GM18502 (cell line): Measurements from ENCODE around the gene TMEM205.
"Not testable (repeated sequence)": the region's sequence is repeated elsewhere in the genome, so short reads cannot be mapped to it uniquely, and the experiment has no call there.

Experiments
- ATAC-seq: cut with Tn5 transposase; IDR thresholded peaks from one replicate; pipeline ENCODE4 v1.9.1; 2021; ENCODE audit warnings: mild to moderate bottlenecking; ENCODE audit not compliant: unreplicated experiment, poor library complexity

Gene TMEM205

GRCh38 chr19:11346104-11346940 is at the start of gene TMEM205, which contains the start of gene CCDC159:
Gene TMEM205, minus strand, starts transcription at chr19:11346268. Its CDS starts 649 bp downstream, at chr19:11345619.
Gene CCDC159, plus strand, starts transcription at chr19:11346519. Its CDS starts 88 bp downstream, at chr19:11346607.
- peak; percentile 91 for ATAC-seq

DNA sequence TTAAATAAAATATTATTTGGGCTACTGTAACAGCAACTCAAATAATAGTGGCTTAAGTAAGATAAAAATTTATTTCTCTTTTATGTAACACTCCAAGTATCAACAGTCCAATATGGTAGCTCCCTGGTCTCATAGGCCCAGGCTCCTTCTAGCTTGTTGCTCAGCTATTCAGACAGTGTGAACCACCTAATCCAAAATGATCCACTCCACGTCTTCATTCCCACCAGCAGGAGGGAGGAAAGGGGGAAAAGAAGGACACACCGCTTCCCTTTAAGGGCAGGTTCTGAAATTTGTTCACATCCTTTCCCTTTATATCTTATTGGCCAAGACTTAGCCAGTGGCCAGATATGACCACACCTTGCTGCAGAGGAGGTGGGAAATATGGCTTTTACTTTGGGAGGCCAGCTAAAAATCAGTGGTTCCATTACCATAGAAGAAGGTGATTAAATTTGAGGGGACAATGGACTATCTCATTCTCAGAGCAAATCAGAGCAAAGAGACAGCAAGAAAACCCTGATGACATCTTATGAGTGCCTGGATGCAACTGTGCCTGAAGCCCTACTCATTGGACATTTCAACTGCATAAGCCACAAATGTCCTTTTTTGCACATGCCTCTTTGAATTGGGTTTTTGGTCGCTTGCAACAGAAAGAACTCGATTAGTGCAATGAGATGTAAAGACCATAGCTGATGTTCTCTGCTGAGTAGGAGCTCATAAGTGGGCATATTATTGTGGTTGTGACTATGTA is 45.0 kb upstream of the TMEM205 start:
- ATAC-seq = no peak

GRCh38 chr19:11390359-11390758 is 44.3 kb upstream of the TMEM205 start:
- ATAC-seq = no peak

DNA sequence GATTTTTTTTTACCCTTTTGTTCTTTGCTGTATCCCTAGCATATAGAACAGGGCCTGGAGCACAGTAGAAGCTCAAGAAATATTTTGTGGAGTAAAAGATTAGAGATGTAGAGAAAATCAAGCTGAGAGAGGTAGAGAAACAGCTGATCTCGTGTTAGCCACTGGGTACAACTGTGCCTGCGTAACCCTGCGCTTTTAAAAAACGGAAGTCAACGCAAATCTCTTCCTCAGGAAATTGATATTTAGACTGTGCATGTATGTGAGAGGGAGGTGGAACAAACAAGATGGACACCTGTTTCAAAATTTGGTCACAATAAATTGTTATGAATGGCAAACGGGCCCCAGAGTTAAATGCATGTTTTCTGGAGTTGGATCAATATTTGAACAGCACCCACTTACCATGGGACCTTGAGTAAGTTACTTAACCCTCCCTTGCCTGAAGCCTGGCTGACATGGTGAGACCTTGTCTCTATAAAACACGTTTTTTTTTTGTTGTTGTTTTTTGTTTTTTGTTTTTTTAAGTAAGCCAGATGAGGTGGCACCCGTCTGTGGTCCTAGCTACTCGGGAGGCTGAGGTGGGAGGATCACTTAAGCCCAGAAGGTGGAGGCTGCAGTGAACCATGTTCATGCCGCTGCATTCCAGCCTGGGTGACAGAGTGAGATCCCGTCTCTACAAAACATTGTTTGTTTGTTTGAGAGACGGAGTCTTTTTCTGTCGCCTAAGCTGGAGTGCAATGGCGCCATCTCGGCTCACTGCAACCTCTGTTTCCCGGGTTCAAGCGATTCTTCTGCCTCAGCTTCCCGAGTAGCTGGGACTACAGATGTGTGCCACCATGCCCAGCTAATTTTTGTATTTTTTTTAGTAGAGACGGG is 41.3 kb upstream of the TMEM205 start:
- ATAC-seq = no peak

GRCh38 chr19:11384778-11385129 is 38.7 kb upstream of the TMEM205 start:
- ATAC-seq = no peak

GRCh38 chr19:11383706-11384048 is 37.6 kb upstream of the TMEM205 start:
- ATAC-seq = no peak

GRCh38 chr19:11382898-11383705 is 37.0 kb upstream of the TMEM205 start:
- ATAC-seq = no peak

DNA sequence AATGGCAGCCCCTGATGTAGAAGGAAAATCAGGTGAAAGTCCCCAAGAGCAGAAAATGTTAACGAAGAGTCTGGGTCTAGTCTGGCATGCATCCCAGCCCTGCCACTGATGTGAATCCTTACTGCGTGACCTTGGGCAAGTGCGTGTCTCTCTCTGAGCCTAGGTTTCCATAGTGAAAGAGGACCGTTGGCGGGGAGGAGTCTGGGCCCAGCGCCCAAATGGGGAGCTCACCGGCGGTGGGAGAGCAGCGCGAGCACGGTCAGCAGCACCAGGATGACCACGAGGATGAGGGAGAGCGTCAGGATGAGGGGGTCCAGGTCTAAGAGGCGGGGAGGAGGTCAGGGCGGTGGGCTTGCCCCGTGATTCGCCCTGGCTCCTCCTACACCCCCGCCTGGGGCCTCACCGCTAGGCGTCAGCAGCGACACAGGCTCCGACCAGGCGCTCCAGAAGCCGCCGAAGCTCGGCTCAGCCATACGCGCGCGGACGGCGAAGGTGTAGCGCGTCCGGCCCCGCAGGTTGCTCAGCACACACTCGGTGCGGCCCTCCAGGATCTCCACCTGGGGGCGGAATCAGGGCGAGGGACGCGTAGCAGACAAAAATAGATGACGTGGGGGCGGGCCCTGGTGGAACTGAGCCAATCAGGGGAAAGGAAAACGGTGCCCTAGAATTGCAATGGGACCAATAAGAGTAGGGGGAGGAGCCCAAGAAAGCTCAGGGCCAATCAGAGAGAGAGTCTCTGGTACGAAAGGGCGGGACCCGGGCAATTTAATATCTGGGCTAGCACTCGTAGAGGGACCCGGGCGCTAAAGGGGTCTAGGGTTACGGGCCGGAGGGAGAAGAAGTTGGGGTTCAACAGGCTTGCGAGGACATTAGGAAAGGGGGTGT is 34.8 kb upstream of the TMEM205 start:
- peak; percentile 77 for ATAC-seq

DNA sequence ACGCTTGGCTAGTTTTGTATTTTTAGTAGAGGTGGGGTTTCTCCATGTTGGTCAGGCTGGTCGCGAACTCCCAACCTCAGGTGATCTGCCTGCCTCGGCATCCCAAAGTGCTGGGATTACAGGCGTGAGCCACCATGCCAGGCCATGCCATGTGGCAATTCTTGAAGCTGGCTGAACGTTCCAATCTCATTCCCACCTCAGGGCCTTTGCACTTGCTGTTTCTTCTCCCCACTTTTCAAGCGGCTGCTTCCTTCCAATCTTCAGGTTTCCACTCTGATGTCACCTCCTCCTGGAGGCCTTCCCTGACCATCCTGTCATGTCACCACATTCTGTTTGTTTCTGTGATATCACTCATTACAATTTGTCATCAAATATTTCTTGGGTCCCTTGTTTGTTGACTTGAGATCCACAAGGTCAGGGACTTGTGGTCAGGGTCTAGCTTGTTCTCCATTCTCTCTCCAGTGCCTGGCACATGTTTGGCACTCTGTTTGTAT is 33.8 kb upstream of the TMEM205 start:
- ATAC-seq = no peak

GRCh38 chr19:11379269-11379845 is 33.3 kb upstream of the TMEM205 start:
- ATAC-seq = not testable (repeated sequence)

DNA sequence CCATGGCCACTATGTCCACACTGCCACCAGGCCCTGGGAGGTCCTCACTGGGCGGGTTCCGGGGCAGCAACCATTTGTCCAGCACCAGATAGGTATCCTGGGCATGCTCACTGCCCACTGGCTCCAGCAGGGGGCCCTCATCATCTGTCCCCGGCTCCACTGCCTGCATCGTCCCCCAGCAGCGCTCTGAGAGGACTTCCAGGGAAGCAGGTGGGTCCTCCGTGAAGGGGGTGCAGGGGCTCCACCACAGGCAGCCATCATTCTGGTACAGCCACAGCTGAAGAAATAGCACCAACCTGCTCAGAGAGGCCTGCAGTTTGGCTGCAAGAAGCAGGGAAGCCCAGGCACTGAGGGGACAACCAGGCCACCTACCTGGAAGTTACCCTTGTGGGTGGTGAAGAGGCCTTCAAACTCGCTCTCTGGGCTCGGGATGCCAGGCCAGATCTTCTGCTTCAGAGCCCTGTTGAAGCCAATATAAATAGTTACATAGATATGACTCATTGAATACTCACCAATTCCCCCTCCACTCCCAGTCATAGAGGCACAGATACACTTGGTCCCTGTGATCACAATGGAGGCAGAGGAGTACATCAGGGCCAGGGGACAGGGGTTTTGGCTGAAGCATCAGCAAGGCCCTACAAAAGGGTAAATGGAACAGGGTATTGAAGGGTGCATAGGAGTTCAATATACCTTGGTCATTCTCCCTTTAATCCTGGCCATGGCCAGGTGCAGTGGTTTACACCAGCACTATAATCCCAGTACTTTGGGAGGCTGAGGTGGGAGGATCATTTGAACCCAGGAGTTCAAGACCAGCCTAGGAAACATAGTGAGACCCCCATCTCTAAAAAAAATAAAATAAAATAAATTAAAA is 32.5 kb upstream of the TMEM205 start:
- no peak for ATAC-seq

GRCh38 chr19:11377756-11378155 is 31.7 kb upstream of the TMEM205 start:
- no peak for ATAC-seq

DNA sequence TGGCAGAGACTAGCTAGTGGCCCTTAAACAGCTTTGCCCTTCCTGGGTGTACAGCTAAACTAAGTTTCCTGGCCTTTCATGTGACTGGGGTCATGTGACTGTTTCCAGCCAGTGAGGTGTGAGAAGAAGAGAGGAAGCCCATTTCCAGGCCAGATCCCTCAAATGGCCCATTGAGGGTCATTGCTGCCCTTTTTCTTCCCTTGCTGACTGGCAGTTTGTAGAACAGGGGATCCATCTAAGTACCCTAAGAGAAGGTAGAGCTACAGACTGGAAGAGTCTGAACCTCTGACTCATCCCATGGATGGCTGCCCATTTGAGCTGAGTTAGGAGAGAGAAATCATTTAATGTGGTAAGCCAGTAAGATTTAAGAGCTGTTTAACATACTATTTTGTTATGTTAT is 31.2 kb upstream of the TMEM205 start:
- ATAC-seq = no peak

DNA sequence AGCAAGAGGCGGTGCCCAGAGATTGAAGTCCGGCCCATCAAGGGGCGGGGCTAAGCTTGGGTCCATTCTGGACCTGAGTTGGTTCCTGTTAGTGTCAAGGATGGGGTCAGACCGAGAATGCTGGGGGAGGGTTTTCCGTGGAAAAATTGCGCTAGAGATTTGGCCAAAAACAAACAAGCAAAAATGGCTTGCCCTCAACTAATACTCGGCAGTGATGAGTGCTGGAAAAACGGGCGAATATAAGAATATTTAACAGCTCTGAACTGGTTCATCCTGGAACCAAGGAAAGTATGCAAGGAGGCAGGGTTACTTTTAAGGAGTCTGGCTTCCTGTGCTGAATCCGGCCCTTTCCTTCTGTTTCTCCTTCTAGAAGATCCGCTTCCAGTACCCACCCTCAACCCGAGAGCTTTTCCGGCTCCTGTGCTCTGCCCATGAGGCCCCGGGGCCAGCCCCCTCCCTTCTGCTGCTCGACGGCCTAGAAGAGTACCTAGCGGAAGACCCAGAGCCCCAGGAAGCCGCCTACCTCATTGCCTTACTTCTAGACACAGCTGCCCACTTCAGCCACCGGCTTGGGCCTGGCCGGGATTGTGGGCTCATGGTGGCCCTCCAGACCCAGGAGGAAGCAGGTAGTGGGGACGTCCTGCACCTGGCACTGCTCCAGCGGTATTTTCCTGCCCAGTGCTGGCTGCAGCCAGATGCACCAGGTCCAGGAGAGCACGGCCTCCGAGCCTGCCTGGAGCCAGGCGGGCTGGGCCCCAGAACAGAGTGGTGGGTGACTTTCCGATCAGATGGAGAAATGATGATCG is 29.3 kb upstream of the TMEM205 start:
- no peak for ATAC-seq

DNA sequence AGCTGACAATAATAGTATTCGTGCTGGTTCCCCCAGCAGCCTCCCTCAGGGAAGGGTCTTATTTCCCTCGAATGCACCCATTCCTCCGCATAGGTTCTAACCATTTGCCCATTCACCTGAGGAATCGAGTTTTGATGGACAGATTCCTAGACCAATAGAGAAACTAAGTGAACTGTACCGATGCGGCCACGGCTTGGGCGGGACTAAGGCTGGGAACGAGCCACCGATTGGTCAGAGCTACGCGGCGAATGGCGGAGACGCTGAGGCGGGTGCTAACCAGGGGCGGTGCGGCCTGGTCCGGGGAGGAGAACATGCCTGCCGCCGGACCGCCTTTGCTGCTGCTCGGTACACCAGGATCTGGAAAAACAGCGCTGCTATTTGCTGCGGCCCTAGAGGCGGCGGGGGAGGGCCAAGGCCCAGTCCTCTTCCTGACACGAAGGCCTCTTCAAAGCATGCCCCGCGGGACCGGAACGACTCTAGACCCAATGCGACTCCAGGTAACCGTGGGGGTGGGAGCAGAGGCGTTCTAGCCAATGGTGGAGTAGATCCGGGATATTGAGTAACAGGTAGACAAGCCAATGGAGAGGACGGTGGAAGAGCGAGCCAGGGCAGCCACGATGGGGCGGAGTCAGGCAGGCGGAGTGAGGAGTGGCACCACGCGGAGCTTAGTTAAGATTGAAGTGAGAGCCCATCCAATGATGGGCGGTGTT is 28.5 kb upstream of the TMEM205 start, which contains the start of gene SWSAP1:
Gene SWSAP1 (plus strand): TSS at position 234 of the 710 bp plus-strand sequence. CDS start 15 bp downstream, at position 249.
- ATAC-seq = peak; percentile 85

DNA sequence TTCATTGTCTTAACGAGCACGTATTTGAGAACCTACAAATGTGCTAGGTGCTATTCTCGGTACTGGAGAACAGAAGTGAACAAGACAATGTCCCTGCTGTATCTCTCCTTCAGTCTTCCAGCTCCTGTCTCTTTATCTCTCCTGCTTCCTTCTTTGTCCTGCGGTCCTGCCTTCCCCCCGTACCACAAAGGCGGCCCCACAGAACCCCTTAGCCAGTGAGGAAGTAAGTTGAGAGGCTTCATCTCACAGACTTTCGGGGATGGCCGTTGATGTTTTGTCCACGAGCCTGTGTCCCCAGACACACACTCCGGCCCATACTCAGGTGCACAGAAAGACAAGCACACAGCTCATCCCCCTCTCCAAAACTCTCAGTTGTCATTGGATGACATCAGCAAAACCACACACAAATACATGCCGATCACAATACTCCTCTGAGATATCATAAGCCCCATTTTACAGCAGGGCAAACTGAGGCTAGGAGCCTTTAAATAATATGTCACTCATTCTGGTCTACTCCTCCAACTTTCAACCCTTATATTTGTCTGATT is 27.9 kb upstream of the TMEM205 start:
- no peak for ATAC-seq
